PC-9 (cell line): ENCODE measurements around the gene PJA2. TPM values are rescaled to one million over a fixed set of nuclear protein-coding genes. Genes with fewer than 3 reads are reported as not detected.

Source experiments
- BruUV-seq: library from RNA; stranded (reverse); fragments of 400-500 nt; replicated peaks from 2 replicates; lab custom pipeline; 2021; lab: Mats Ljungman, UMichigan
- CTCF ChIA-PET: fragments of 300-600 bp; sonication (Branson Sonifier 250); formaldehyde crosslinking; loops from one replicate; lab custom pipeline; 2022; ENCODE audit warnings: antibody characterized with exemption; lab: Charles Lee
- POLR2A ChIA-PET: fragments of 300-600 bp; sonication (Branson Sonifier 250); formaldehyde crosslinking; loops from one replicate; lab custom pipeline; 2022; ENCODE audit warnings: antibody characterized with exemption; ENCODE audit not compliant: unreplicated experiment; lab: Charles Lee
- DNase-seq, 2 experiments: peaks; one replicate each; pipeline versions ENCODE4 v3.0.0 to v3.0.0-alpha.2; 2015 to 2022; ENCODE audit warnings: mixed read lengths in 1 of 2
- H2AFZ ChIP-seq: fragments of 200-600 bp; sonication (generic); 2 replicates; pipeline ENCODE4 v1.8.1; 2017; ENCODE audit warnings: antibody characterized with exemption
- H3F3A ChIP-seq: fragments of 200-600 bp; sonication (generic); 2 replicates; pipeline ENCODE4 v1.8.1; 2017; ENCODE audit warnings: antibody characterized with exemption, mild to moderate bottlenecking, low read depth; ENCODE audit not compliant: insufficient read depth
- H3K27ac ChIP-seq: fragments of 200-600 bp; sonication (generic); 2 replicates; pipeline ENCODE4 v1.6.1; 2016; ENCODE audit warnings: mixed run types
- H3K27me3 ChIP-seq: fragments of 200-600 bp; sonication (generic); 2 replicates; pipeline ENCODE4 v1.6.1; 2016; ENCODE audit warnings: low read depth, mixed run types; ENCODE audit not compliant: insufficient read depth
- H3K36me3 ChIP-seq: fragments of 200-600 bp; sonication (generic); 2 replicates; pipeline ENCODE4 v1.6.1; 2016; ENCODE audit warnings: low read depth, mixed run types
- H3K4me1 ChIP-seq: fragments of 200-600 bp; sonication (generic); replicated peaks from 2 replicates; pipeline ENCODE4 v1.6.1; 2016; ENCODE audit warnings: mixed run types; ENCODE audit not compliant: insufficient read depth
- H3K4me2 ChIP-seq: fragments of 200-600 bp; sonication (generic); 2 replicates; pipeline ENCODE4 v1.6.1; 2017; ENCODE audit warnings: mixed run types
- H3K4me3 ChIP-seq: fragments of 200-600 bp; sonication (generic); 2 replicates; pipeline ENCODE4 v1.6.1; 2016; ENCODE audit warnings: mixed run types
- H3K79me2 ChIP-seq: fragments of 200-600 bp; sonication (generic); 2 replicates; pipeline ENCODE4 v1.6.1; 2017; ENCODE audit warnings: low read depth, mixed run types
- H3K9me2 ChIP-seq: fragments of 200-600 bp; sonication (generic); 2 replicates; pipeline ENCODE4 v1.8.1; 2017; ENCODE audit warnings: mild to moderate bottlenecking; ENCODE audit not compliant: insufficient read depth
- H3K9me3 ChIP-seq: fragments of 200-600 bp; sonication (generic); 2 replicates; pipeline ENCODE4 v1.8.1; 2016; ENCODE audit warnings: low read depth; ENCODE audit not compliant: insufficient read depth
- H4K20me1 ChIP-seq: fragments of 200-600 bp; sonication (generic); 2 replicates; pipeline ENCODE4 v1.8.1; 2017; ENCODE audit not compliant: insufficient read depth
- EZH2 ChIP-seq: fragments of 200-600 bp; sonication (generic); IDR thresholded peaks from 2 replicates; pipeline ENCODE4 v1.8.0; 2017; ENCODE audit warnings: antibody characterized with exemption, low read depth
- intact Hi-C: fragments of 100-400 bp; cut with micrococcal nuclease; formaldehyde crosslinking; loops from one replicate; pipeline ENCODE4 v1.10.0; 2022; ENCODE audit not compliant: unreplicated experiment
- total RNA-seq: library from RNA; stranded (reverse); gene quantifications from 2 replicates; pipeline ENCODE4 v1.2.3, GENCODE V29; 2021
- TF ChIP-seq, protein P1 (sequence below): fragments of 200-600 bp; sonication (generic); conservative IDR thresholded peaks from 2 replicates; pipeline ENCODE4 v1.6.1; 2017; ENCODE audit warnings: mixed run types, antibody characterized with exemption, mild to moderate bottlenecking, moderate library complexity

PJA2 gene
- total RNA-seq, 1 experiment from 2014 or later = 29.9 TPM

DNA sequence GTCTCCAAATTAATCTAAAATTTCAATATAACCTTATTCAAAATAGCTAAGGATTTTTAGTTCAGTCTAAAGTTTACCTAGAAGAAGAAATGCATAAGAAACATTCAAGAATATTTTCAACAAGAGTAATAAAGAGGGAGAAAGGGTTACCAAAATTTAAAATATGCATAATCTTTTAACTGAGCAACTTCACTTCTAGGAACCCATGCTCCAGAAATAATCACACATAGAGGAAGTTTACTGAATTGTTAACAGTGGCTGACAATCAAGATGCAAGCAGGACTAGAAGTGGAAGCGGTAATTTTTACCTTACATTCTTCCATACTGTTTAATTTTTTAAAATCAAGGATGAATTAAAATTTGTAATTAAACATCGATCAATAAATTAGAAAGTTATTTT lies 1.9 kb downstream of the PJA2 start:
- H3K4me1 ChIP-seq = peaks cover 34% of the 10 kb centered on the region
- no peaks in the 10 kb centered on the region for H3K9me2 ChIP-seq
- H3K9me3 ChIP-seq = 0 out of 2 replicates have a peak, but pooled peaks cover 3% of the 10 kb centered on the region
- intact Hi-C loops = no loop called here
- H3K4me2 ChIP-seq = peak overlapping the region; percentile 85
- POLR2A ChIA-PET = interaction anchor here (0.6 kb wide), 1 partner anchor 509 kb away, joined by 4 read pairs; no protein-coding TSS in a partner anchor
- TF ChIP-seq EZH2 = no peak
- TF ChIP-seq, protein P1, sequence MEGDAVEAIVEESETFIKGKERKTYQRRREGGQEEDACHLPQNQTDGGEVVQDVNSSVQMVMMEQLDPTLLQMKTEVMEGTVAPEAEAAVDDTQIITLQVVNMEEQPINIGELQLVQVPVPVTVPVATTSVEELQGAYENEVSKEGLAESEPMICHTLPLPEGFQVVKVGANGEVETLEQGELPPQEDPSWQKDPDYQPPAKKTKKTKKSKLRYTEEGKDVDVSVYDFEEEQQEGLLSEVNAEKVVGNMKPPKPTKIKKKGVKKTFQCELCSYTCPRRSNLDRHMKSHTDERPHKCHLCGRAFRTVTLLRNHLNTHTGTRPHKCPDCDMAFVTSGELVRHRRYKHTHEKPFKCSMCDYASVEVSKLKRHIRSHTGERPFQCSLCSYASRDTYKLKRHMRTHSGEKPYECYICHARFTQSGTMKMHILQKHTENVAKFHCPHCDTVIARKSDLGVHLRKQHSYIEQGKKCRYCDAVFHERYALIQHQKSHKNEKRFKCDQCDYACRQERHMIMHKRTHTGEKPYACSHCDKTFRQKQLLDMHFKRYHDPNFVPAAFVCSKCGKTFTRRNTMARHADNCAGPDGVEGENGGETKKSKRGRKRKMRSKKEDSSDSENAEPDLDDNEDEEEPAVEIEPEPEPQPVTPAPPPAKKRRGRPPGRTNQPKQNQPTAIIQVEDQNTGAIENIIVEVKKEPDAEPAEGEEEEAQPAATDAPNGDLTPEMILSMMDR = no peak
- H4K20me1 ChIP-seq = no peaks in the 10 kb centered on the region
- no peaks in the 10 kb centered on the region for H3K36me3 ChIP-seq
- CTCF ChIA-PET = no interaction called here
- peaks cover 29% of the 10 kb centered on the region for H3F3A ChIP-seq
- no peak overlapping the region for H3K27ac ChIP-seq
- no peak for DNase-seq
- BruUV-seq = no TSS peak
- peaks cover 56% of the 10 kb centered on the region for H3K79me2 ChIP-seq
- H3K27me3 ChIP-seq = no peaks in the 10 kb centered on the region
- H3K4me3 ChIP-seq = peak overlapping the region; percentile 63; the same call in 1 of the 2 replicates
- no peak overlapping the region for H2AFZ ChIP-seq

DNA sequence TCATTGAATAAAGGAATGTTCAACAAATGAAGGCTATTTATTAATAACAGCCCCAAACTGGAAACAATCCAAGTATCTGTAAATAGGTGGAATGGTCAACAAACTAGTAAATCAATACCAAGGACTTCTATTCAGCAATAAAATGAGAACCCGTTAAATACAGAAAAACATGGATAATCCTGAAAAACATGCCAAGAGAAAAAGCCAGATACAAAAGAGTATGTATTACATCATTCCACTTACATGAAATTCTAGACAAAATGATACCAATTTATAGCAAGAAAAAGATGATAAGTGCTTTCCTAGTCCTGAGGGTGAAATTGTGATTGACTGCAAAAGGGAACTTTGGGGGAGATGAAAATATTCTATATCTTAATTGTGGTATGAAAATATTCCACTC lies 3.1 kb downstream of the PJA2 start:
- CTCF ChIA-PET = no interaction called here
- Histone ChIP-seq H3F3A (peaks cover 29% of the 10 kb centered on the region), H4K20me1 (no peaks in the 10 kb centered on the region), H3K4me3 (no peak overlapping the region), H3K9me2 (no peaks in the 10 kb centered on the region), H3K9me3 (0 out of 2 replicates have a peak, but pooled peaks cover 3% of the 10 kb centered on the region), H3K27ac (no peak overlapping the region), H3K27me3 (no peaks in the 10 kb centered on the region), H3K4me1 (peaks cover 28% of the 10 kb centered on the region), H3K79me2 (peaks cover 67% of the 10 kb centered on the region), H3K4me2 (peak overlapping the region; percentile 85; the same call in 1 of the 2 replicates), H3K36me3 (no peaks in the 10 kb centered on the region), H2AFZ (no peak overlapping the region)
- BruUV-seq = no TSS peak
- DNase-seq = no peak
- POLR2A ChIA-PET = no interaction called here
- no peak for TF ChIP-seq EZH2
- TF ChIP-seq, protein P1 = no peak
- intact Hi-C loops = no loop called here

DNA sequence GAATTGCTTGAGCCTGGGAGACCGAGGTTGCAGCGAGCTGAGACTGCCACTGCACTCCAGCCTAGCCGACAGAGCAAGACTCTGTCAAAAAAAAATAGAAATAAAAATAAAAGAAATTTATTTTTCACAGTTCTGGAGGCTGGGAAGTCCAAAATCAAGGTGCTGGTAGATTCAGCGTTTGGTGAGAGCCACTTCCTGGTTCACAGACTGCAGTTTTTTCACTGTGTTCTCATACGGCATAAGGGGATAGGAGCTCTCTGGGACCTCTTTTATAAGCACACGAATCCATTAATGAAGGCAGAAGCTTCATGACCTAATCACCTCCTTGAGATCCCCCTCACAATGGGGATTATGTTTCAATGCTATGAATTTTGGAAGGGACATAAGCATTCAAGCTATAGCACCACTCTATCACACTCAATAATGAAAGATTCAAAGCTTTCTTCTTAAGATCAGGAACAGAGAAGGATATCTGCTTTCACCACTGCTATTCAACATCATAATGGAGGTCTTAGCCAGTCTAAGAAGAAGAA lies 5.3 kb downstream of the PJA2 start:
- DNase-seq = no peak
- Histone ChIP-seq H3K4me1 (peaks cover 21% of the 10 kb centered on the region), H3K79me2 (peaks cover 82% of the 10 kb centered on the region), H2AFZ (no peak overlapping the region), H3K36me3 (no peaks in the 10 kb centered on the region), H3K4me3 (no peak overlapping the region), H4K20me1 (no peaks in the 10 kb centered on the region; the same call in 1 of the 2 replicates), H3K9me2 (no peaks in the 10 kb centered on the region), H3K27ac (no peak overlapping the region), H3K9me3 (0 out of 2 replicates have a peak, but pooled peaks cover 3% of the 10 kb centered on the region), H3K27me3 (no peaks in the 10 kb centered on the region), H3K4me2 (no peak overlapping the region), H3F3A (peaks cover 13% of the 10 kb centered on the region; the same call in 1 of the 2 replicates)
- ChIA-PET CTCF (no interaction called here), POLR2A (no interaction called here)
- no TSS peak for BruUV-seq
- intact Hi-C loops = no loop called here
- TF ChIP-seq, protein P1 = no peak
- TF ChIP-seq EZH2 = no peak
